ENCODE data around the gene CALHM3.

GRCh38 chr10:103423748-103424147 lies 55.3 kb downstream of the CALHM3 start:
- no peak for TF ChIP-seq CTCF (conservative IDR thresholded peaks at IDR 0.05; ENCODE audit: low read depth, low read length)
- TF ChIP-seq EZH2 (IDR thresholded peaks at IDR 0.05; ENCODE audit: low read length, unreplicated experiment): no peak

Measured in PC-3 (cell line).